GM12878 (cell line): ENCODE results near the gene FAM177B. TPM values are rescaled to one million over a fixed set of nuclear protein-coding genes. Genes with fewer than 3 reads are reported as not detected.

ENCODE experiments used
- ATAC-seq: fragments of 200-7000 bp; cut with Tn5 transposase; 3 replicates; pipeline ENCODE4 v1.9.1; 2020; ENCODE audit warnings: mild to moderate bottlenecking, moderate library complexity
- BruUV-seq: library from RNA; stranded (reverse); fragments of 400-500 nt; replicated peaks from 2 replicates; lab custom pipeline; 2021; lab: Mats Ljungman, UMichigan
- CTCF ChIA-PET: fragments of 300-600 bp; sonication (Branson Sonifier 250); formaldehyde crosslinking; extraction: SDS; loops from one replicate; lab custom pipeline; 2021; ENCODE audit warnings: inconsistent platforms; lab: Yijun Ruan, JAX
- POLR2A ChIA-PET: fragments of 350-600 bp; formaldehyde crosslinking; extraction: SDS; loops from one replicate; lab custom pipeline; 2021; ENCODE audit warnings: inconsistent platforms; lab: Charles Lee
- RAD21 ChIA-PET: fragments of 300-600 bp; sonication (Branson Sonifier 250); formaldehyde crosslinking; loops from one replicate; lab custom pipeline; 2023; ENCODE audit warnings: antibody characterized with exemption; ENCODE audit not compliant: unreplicated experiment; lab: Charles Lee
- SMC1A ChIA-PET: fragments of 300-600 bp; sonication (Branson Sonifier 250); formaldehyde crosslinking; loops from one replicate; lab custom pipeline; 2023; ENCODE audit not compliant: unreplicated experiment, uncharacterized antibody; lab: Charles Lee
- DNase-seq: peaks from one replicate; pipeline ENCODE4 v3.0.0-alpha.2; 2011; ENCODE audit warnings: low read depth, low spot score
- FAIRE-seq: peaks from 3 replicates; lab custom pipeline; 2011; peaks lifted over from hg19 to GRCh38; lab: Jason Lieb, UNC
- H2AFZ ChIP-seq: 2 replicates; pipeline ENCODE4 v1.6.0; 2011; ENCODE audit warnings: low read depth, low read length, control low read depth; ENCODE audit not compliant: control insufficient read depth
- H3K27ac ChIP-seq: 2 replicates; pipeline ENCODE4 v1.5.1; 2011; ENCODE audit warnings: control low read depth; ENCODE audit not compliant: control insufficient read depth, insufficient read depth
- H3K27me3 ChIP-seq, 2 experiments: replicated peaks in 1 of 2; 2 replicates each; pipeline versions ENCODE4 v1.6.0 to v1.6.1; 2011; ENCODE audit warnings: low read length in 1 of 2; ENCODE audit not compliant: control insufficient read depth in 2 of 2, insufficient read depth in 2 of 2
- H3K36me3 ChIP-seq, 2 experiments: 2 replicates each; pipeline ENCODE4 v1.5.1; 2011; ENCODE audit warnings: low read length in 1 of 2; ENCODE audit not compliant: control insufficient read depth in 2 of 2, insufficient read depth in 2 of 2
- H3K4me1 ChIP-seq: 2 replicates; pipeline ENCODE4 v1.6.1; 2011; ENCODE audit warnings: mild to moderate bottlenecking, low read length, moderate library complexity, mixed read lengths; ENCODE audit not compliant: control insufficient read depth, insufficient read depth
- H3K4me2 ChIP-seq: 2 replicates; pipeline ENCODE4 v1.6.0; 2011; ENCODE audit warnings: control low read depth; ENCODE audit not compliant: control insufficient read depth, insufficient read depth
- H3K4me3 ChIP-seq: fragments of 200-600 bp; sonication (generic); 2 replicates; pipeline ENCODE4 v1.5.1; 2016
- H3K79me2 ChIP-seq: 2 replicates; pipeline ENCODE4 v1.6.0; 2011; ENCODE audit warnings: low read length; ENCODE audit not compliant: control insufficient read depth, insufficient read depth
- H3K9ac ChIP-seq: 2 replicates; pipeline ENCODE4 v1.8.0; 2011; ENCODE audit warnings: low read length, control low read depth, mixed read lengths; ENCODE audit not compliant: control insufficient read depth, insufficient read depth
- H3K9me3 ChIP-seq: replicated peaks from 3 replicates; pipeline ENCODE4 v1.5.1; 2011; ENCODE audit warnings: mild to moderate bottlenecking, low read length; ENCODE audit not compliant: control insufficient read depth, insufficient read depth
- H4K20me1 ChIP-seq: 2 replicates; pipeline ENCODE4 v1.6.0; 2011; ENCODE audit not compliant: control insufficient read depth, insufficient read depth
- ASH2L ChIP-seq: fragments of 300-600, 200-600 bp; sonication (generic); IDR thresholded peaks from 2 replicates; pipeline ENCODE4 v1.6.1; 2017; ENCODE audit warnings: low read depth, mild to moderate bottlenecking, borderline replicate concordance
- BMI1 ChIP-seq: fragments of 450-650 bp; IDR thresholded peaks from 2 replicates; pipeline ENCODE4 v1.6.1; 2016; ENCODE audit warnings: mild to moderate bottlenecking, moderate library complexity, borderline replicate concordance
- CBFB ChIP-seq: IDR thresholded peaks from 2 replicates; pipeline ENCODE4 v1.6.1; 2016; ENCODE audit warnings: antibody characterized with exemption, low read depth
- CEBPB ChIP-seq, 2 experiments: fragments of 150-350 bp in 1 of 2; IDR thresholded peaks; 2 replicates each; pipeline ENCODE4 v1.6.1; 2012 to 2014; ENCODE audit warnings: low read depth in 2 of 2, low read length in 2 of 2, borderline replicate concordance in 1 of 2, inconsistent platforms in 1 of 2
- IKZF1 ChIP-seq: fragments of 450-650 bp; conservative IDR thresholded peaks from 2 replicates; pipeline ENCODE4 v1.6.1; 2017; ENCODE audit warnings: antibody characterized with exemption, mild to moderate bottlenecking
- MEF2B ChIP-seq: fragments of 450-650 bp; IDR thresholded peaks from 2 replicates; pipeline ENCODE4 v1.6.1; 2018; ENCODE audit warnings: mild to moderate bottlenecking, moderate library complexity; ENCODE audit not compliant: partially characterized antibody, poor library complexity, severe bottlenecking
- NFXL1 ChIP-seq: fragments of 450-650 bp; IDR thresholded peaks from 2 replicates; pipeline ENCODE4 v1.6.1; 2017; ENCODE audit warnings: antibody characterized with exemption, mild to moderate bottlenecking, borderline replicate concordance
- RB1 ChIP-seq: fragments of 450-650 bp; formaldehyde crosslinking; IDR thresholded peaks from 2 replicates; pipeline ENCODE4 v1.6.1; 2017; ENCODE audit warnings: mild to moderate bottlenecking, borderline replicate concordance
- SMAD1 ChIP-seq: fragments of 450-650 bp; IDR thresholded peaks from 2 replicates; pipeline ENCODE4 v1.6.1; 2018; ENCODE audit warnings: mild to moderate bottlenecking, low read depth; ENCODE audit not compliant: partially characterized antibody
- SRF ChIP-seq, 2 experiments: IDR thresholded peaks; 2 replicates each; pipeline ENCODE4 v1.6.1; 2011; ENCODE audit warnings: low read depth in 2 of 2, low read length in 2 of 2, mild to moderate bottlenecking in 1 of 2, moderate library complexity in 1 of 2
- SUPT20H ChIP-seq: IDR thresholded peaks from 2 replicates; pipeline ENCODE4 v1.6.1; 2011; ENCODE audit warnings: low read depth, mild to moderate bottlenecking, low read length, moderate library complexity, borderline replicate concordance; ENCODE audit not compliant: control insufficient read depth
- TCF12 ChIP-seq: IDR thresholded peaks from 2 replicates; pipeline ENCODE4 v1.6.1; 2011; ENCODE audit warnings: low read depth, mild to moderate bottlenecking, low read length
- YBX1 ChIP-seq: fragments of 450-650 bp; IDR thresholded peaks from 2 replicates; pipeline ENCODE4 v1.6.1; 2016; ENCODE audit warnings: antibody characterized with exemption
- ZNF622 ChIP-seq: fragments of 450-650 bp; IDR thresholded peaks from 2 replicates; pipeline ENCODE4 v1.6.1; 2017; ENCODE audit warnings: mild to moderate bottlenecking, inconsistent platforms
- WGBS: methylation state at CpG from one replicate; pipeline ENCODE4 v1.1.6; 2016; ENCODE audit warnings: low lambda C conversion rate; ENCODE audit not compliant: insufficient replicate concordance, insufficient coverage; ENCODE audit errors: missing lambda C conversion rate; 5-methylcytosine and 5-hydroxymethylcytosine counted together
- in situ Hi-C: fragments of 300-500 bp; cut with MboI; formaldehyde crosslinking; loops from 9 replicates; pipeline ENCODE4 v1.14.3; 2018; ENCODE audit warnings: mixed read lengths
- intact Hi-C: fragments of 100-400 bp; cut with micrococcal nuclease; formaldehyde crosslinking; loops from one replicate; pipeline ENCODE4 v1.14.2; 2022; ENCODE audit not compliant: unreplicated experiment
- polyA plus RNA-seq, 11 experiments: library from polyadenylated mRNA; depleted of rRNA in 4 of 11; unstranded in 6 of 11; stranded (reverse) in 5 of 11; fragments of >200 nt; fragmentation: Nextera tagmentation in 4 of 11; fragmentation: Illumina TruSeq in 1 of 11; extraction: Ambion mirVana in 4 of 11; extraction: Trizol in 1 of 11; gene quantifications; 1 replicate in 1 of 11; 2 replicates in 10 of 11; pipeline versions ENCODE4 v1.2.1 to v1.2.3, GENCODE V29; 2011 to 2016; ENCODE audit warnings: inconsistent platforms in 2 of 11, missing spikeins in 2 of 11, low read depth in 1 of 11
- total RNA-seq, 4 experiments: library from RNA; depleted of rRNA in 3 of 4; stranded (reverse); fragments of >200 nt in 3 of 4; fragmentation: Illumina TruSeq in 1 of 4; extraction: Trizol in 1 of 4; gene quantifications; 2 replicates each; pipeline versions ENCODE4 v1.2.1 to v1.2.3, GENCODE V29; 2013 to 2021
- TF ChIP-seq, protein P1 (sequence below): fragments of 450-650 bp; IDR thresholded peaks from 2 replicates; pipeline ENCODE4 v1.6.1; 2017; ENCODE audit warnings: mild to moderate bottlenecking, moderate library complexity
- TF ChIP-seq, protein P2 (sequence below): IDR thresholded peaks from 2 replicates; pipeline ENCODE4 v1.6.1; 2011; ENCODE audit warnings: mild to moderate bottlenecking, low read depth, low read length, moderate library complexity; ENCODE audit not compliant: insufficient replicate concordance
- TF ChIP-seq, protein P3 (sequence below): fragments of 450-650 bp; formaldehyde crosslinking; IDR thresholded peaks from 2 replicates; pipeline ENCODE4 v1.5.0; 2022; ENCODE audit warnings: mild to moderate bottlenecking, missing genetic modification characterization

FAM177B gene
- total and polyA plus RNA-seq, 10 of the 15 experiments (the other 5 are each of a cell fraction or from before 2014, with no cell fraction given) = 0.06 TPM; not detected in 9

DNA sequence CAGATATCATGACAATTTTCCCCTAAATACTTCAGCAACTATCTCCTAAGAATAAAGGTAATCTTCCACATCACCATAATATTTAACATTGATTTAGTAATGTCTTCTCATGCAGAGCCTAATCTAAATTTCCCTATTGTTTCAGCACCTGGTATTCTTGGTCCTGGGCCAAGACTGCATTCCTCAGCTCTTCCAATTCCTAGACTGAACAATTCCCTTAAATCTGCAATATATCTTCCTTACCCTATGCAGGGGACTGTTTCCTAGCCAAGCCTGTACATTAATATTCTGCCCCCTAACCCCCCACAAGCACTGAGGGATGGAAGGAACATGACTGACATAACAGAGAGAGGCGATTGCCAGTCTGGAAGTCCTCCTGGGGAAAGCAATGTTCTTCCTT is 49.1 kb downstream of the FAM177B start:
- ATAC-seq = no peak
- H3K79me2 ChIP-seq = no peaks in the 10 kb centered on the region
- no peak overlapping the region for H3K4me3 ChIP-seq
- intact Hi-C loops = no loop called here
- DNase-seq = no peak
- H3K27me3 ChIP-seq = peaks cover 0 to 2% of the 10 kb centered on the region in 2 experiments; a peak in 2 of 4 replicates
- H3K36me3 ChIP-seq = no peaks in the 10 kb centered on the region
- H3K9ac ChIP-seq = no peak overlapping the region
- POLR2A ChIA-PET = no interaction called here
- peaks cover 7% of the 10 kb centered on the region for H3K9me3 ChIP-seq
- in situ Hi-C loops = no loop called here
- no peak overlapping the region for H3K27ac ChIP-seq
- RAD21 ChIA-PET = no interaction called here
- 13% methylated on average over 1 of the region's 1 CpG for WGBS
- no peak for FAIRE-seq
- H4K20me1 ChIP-seq = no peaks in the 10 kb centered on the region
- SMC1A ChIA-PET = no interaction called here
- no peaks in the 10 kb centered on the region; the same call in 1 of the 2 replicates for H3K4me1 ChIP-seq
- CTCF ChIA-PET = no interaction called here
- no peak overlapping the region for H3K4me2 ChIP-seq
- no peak overlapping the region for H2AFZ ChIP-seq
- BruUV-seq = no TSS peak
- no peak for TF ChIP-seq SUPT20H
- no peak for TF ChIP-seq YBX1
- TF ChIP-seq CBFB = no peak
- no peak for TF ChIP-seq CEBPB (IDR thresholded peaks at IDR 0.05; ENCODE audit: borderline replicate concordance in 1 of 2, low read depth in 2 of 2, low read length in 2 of 2)
- TF ChIP-seq, protein P1, sequence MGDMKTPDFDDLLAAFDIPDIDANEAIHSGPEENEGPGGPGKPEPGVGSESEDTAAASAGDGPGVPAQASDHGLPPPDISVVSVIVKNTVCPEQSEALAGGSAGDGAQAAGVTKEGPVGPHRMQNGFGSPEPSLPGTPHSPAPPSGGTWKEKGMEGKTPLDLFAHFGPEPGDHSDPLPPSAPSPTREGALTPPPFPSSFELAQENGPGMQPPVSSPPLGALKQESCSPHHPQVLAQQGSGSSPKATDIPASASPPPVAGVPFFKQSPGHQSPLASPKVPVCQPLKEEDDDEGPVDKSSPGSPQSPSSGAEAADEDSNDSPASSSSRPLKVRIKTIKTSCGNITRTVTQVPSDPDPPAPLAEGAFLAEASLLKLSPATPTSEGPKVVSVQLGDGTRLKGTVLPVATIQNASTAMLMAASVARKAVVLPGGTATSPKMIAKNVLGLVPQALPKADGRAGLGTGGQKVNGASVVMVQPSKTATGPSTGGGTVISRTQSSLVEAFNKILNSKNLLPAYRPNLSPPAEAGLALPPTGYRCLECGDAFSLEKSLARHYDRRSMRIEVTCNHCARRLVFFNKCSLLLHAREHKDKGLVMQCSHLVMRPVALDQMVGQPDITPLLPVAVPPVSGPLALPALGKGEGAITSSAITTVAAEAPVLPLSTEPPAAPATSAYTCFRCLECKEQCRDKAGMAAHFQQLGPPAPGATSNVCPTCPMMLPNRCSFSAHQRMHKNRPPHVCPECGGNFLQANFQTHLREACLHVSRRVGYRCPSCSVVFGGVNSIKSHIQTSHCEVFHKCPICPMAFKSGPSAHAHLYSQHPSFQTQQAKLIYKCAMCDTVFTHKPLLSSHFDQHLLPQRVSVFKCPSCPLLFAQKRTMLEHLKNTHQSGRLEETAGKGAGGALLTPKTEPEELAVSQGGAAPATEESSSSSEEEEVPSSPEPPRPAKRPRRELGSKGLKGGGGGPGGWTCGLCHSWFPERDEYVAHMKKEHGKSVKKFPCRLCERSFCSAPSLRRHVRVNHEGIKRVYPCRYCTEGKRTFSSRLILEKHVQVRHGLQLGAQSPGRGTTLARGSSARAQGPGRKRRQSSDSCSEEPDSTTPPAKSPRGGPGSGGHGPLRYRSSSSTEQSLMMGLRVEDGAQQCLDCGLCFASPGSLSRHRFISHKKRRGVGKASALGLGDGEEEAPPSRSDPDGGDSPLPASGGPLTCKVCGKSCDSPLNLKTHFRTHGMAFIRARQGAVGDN = no peak
- TF ChIP-seq, protein P2, sequence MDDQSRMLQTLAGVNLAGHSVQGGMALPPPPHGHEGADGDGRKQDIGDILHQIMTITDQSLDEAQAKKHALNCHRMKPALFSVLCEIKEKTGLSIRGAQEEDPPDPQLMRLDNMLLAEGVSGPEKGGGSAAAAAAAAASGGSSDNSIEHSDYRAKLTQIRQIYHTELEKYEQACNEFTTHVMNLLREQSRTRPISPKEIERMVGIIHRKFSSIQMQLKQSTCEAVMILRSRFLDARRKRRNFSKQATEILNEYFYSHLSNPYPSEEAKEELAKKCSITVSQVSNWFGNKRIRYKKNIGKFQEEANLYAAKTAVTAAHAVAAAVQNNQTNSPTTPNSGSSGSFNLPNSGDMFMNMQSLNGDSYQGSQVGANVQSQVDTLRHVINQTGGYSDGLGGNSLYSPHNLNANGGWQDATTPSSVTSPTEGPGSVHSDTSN = no peak
- TF ChIP-seq SMAD1 = no peak
- TF ChIP-seq ASH2L = no peak
- TF ChIP-seq, protein P3, sequence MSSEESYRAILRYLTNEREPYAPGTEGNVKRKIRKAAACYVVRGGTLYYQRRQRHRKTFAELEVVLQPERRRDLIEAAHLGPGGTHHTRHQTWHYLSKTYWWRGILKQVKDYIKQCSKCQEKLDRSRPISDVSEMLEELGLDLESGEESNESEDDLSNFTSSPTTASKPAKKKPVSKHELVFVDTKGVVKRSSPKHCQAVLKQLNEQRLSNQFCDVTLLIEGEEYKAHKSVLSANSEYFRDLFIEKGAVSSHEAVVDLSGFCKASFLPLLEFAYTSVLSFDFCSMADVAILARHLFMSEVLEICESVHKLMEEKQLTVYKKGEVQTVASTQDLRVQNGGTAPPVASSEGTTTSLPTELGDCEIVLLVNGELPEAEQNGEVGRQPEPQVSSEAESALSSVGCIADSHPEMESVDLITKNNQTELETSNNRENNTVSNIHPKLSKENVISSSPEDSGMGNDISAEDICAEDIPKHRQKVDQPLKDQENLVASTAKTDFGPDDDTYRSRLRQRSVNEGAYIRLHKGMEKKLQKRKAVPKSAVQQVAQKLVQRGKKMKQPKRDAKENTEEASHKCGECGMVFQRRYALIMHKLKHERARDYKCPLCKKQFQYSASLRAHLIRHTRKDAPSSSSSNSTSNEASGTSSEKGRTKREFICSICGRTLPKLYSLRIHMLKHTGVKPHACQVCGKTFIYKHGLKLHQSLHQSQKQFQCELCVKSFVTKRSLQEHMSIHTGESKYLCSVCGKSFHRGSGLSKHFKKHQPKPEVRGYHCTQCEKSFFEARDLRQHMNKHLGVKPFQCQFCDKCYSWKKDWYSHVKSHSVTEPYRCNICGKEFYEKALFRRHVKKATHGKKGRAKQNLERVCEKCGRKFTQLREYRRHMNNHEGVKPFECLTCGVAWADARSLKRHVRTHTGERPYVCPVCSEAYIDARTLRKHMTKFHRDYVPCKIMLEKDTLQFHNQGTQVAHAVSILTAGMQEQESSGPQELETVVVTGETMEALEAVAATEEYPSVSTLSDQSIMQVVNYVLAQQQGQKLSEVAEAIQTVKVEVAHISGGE (CRISPR knock-in tag) = no peak
- TF ChIP-seq MEF2B = no peak
- TF ChIP-seq NFXL1 = no peak
- no peak for TF ChIP-seq SRF (IDR thresholded peaks at IDR 0.05; ENCODE audit: low read depth in 2 of 2, low read length in 2 of 2)
- no peak for TF ChIP-seq BMI1
- TF ChIP-seq ZNF622 = no peak
- no peak for TF ChIP-seq TCF12
- TF ChIP-seq RB1 = no peak
- TF ChIP-seq IKZF1 = no peak
